Measurements from ENCODE around the gene PCP2. TPM values are rescaled to one million over a fixed set of nuclear protein-coding genes. Genes with fewer than 3 reads are reported as not detected.

PCP2 gene
- total RNA-seq, 1 experiment from 2014 or later: not detected

DNA sequence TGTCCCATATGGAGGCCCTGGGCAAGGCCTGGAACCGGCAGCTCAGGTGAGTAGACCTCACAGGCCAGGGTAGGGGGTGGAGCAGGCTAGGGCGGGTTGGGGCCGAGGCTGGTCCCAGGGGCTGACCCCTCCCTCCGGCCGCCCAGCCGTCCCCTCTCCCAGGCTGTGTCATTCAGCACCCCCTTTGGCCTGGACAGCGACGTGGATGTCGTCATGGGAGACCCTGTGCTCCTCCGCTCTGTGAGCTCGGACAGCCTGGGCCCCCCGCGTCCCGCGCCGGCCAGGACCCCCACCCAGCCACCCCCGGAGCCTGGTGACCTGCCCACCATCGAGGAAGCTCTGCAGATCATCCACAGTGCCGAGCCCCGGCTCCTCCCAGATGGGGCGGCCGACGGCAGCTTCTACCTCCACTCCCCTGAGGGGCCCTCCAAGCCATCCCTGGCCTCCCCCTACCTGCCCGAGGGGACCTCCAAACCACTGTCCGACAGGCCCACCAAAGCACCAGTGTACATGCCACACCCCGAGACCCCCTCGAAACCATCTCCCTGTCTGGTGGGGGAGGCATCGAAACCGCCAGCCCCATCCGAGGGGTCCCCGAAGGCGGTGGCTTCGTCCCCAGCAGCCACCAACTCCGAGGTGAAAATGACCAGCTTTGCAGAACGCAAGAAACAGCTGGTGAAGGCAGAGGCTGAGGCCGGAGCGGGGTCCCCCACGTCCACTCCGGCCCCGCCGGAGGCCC, 21.8 kb downstream of the PCP2 start:
- no peak for DNase-seq (ENCODE audit: low read depth, low spot score)
- in situ Hi-C loops (cut with HindIII; ENCODE audit: low pct_unique_long_range_greater_than_20kb, low sequenced_read_pairs): no loop called here

DNA sequence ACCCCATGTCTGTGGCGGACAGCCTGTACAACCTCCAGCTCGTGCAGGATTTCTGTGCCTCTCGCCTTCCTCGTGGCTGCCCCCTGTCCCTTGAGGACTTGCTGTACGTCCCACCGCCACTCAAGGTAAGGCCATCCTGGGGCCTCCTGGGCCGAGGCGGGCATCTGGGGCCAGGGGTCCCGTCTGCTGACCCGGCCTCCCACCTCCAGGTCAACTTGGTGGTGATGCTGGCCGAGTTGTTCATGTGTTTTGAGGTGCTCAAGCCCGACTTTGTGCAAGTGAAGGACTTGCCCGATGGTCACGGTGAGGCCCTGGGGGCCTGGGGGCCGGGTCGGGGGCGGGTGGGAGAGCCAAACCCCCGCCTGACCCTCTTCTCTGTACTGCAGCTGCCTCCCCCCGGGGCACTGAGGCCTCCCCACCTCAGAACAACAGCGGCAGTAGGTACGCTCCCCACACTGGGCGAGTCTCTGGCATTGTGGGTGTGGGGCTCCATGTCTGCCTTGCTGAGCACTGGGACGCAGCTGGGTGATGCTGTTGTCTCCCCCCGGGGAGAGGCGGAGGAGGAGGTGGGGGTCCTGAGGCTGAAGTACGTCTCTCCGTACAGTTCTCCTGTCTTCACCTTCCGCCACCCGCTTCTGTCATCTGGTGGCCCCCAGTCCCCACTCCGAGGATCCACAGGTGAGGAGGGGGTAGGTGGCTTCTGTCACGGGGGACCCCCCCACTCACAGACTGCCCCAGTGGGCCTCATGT, 22.9 kb downstream of the PCP2 start:
- no peak for DNase-seq (ENCODE audit: low read depth, low spot score)
- in situ Hi-C loops (cut with HindIII; ENCODE audit: low pct_unique_long_range_greater_than_20kb, low sequenced_read_pairs): no loop called here

DNA sequence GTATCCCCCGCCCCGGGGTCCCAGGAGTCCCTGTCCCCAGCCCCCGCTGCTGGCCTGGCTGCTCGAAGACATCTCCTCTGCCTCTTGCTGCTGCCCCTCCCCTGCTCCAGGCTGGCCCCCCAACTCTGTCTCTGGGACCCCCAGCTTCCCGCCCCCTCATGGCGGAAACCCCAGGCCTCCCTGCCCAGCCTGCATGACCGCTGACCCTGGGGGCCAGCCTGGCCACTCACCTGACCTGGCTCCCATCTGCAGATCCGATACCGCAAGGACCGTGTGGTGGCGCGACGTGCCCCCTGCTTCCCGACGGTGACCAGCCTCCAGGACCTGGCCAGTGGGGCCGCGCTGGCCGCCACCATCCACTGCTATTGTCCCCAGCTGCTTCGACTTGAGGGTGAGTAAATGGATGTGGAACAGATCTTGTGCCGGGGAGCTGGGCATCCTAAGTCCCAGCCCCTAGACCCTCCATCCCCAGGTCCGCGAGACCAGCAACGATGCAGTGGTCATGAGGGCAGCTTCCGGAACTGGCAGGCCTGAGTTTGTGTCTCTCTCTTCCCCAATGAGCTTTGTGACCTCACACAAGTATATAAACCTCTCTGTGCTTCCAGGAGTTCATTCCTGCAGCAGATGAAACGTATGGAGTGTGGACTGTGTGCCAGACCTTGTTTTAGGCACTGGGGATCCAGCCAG, 25.5 kb downstream of the PCP2 start:
- no peak for DNase-seq (ENCODE audit: low read depth, low spot score)
- in situ Hi-C loops (cut with HindIII; ENCODE audit: low pct_unique_long_range_greater_than_20kb, low sequenced_read_pairs): no loop called here

DNA sequence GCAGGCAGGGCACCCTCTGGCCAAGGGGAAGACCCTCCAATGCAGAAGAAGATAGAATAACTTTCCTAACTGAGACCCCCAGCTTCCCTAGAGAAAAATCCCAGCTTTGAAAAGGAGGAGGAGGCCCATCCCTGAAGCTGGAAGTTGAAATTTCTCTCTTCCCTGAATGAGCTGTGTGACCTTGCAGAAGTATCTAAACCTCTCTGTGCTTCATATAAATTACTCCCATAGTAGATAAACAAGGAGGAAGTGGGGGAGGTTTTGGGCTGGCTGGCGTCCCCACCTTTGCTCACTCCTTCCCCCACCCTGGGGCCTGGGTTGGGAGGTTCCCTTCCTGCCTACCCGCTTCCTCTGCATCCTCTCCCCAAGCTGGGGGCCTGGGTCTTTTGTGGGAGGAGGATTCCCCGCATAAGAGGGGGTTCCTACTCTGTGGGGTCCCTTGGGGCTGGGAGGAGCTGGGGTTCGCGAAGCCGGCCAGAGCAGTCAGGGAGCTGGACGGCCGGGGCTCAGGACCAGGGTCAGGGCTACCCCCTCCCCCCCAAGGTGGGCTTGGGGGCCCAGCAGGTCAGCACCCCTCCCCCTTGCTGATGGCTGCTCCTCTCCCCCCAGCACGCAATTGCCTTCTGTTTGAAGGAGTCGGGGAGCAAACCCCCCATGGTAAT, 26.2 kb downstream of the PCP2 start:
- no peak for DNase-seq (ENCODE audit: low read depth, low spot score)
- in situ Hi-C loops (cut with HindIII; ENCODE audit: low pct_unique_long_range_greater_than_20kb, low sequenced_read_pairs): no loop called here

DNA sequence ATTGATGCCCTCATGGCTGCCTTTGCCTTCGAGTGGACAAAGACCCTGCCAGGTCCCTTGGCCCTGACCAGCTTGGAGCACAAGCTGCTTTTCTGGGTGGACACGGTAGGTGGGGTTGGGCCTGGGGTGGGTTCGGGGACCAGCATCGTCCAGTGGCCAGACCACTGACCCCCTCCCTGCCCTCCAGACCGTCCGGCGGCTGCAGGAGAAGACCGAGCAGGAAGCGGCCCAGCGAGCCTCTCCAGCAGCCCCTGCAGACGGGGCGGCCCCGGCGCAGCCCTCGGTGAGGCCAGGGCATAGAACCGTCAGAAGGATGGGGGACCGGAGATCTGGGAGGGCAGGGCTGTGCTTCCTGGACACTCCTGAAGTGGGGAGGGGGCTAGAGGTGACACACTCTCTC, 27.2 kb downstream of the PCP2 start:
- in situ Hi-C loops (cut with HindIII; ENCODE audit: low pct_unique_long_range_greater_than_20kb, low sequenced_read_pairs): no loop called here
- DNase-seq (ENCODE audit: low read depth, low spot score): no peak

DNA sequence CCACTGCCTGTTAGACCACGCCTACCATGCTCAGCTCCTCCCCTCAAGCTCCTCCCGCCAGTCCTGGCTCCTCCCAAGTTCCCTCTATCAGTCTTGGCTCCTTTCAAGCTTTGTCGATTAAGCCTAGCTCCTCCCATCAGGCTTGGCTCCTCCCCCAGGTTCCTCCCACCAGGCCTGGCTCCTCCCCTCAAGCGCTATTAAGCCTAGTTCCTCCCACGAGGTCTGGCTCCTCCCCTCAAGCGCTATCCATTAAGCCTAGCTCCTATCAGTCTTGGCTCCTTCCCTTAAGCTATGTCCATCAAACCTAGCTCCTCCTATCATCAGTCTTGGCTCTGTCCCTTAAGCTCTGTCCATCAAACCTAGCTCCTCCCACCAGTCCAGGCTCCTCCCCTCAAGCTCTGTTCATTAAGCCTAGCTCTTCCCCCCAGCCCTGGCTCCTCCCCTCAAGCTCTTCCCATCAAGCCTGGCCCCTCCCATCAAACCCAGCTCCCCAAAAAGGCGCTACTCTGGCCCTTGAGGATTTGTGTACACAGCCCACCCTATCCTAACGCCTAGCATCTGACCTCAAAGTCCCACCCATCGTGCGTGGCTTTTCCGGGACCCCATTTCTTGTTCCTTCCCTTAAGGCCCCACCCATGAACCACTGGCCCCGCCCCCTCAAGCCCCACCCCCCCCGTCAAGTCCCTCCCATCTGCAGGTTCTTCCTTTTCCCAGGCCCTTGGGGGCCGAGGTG, 27.9 kb downstream of the PCP2 start:
- in situ Hi-C loops (cut with HindIII; ENCODE audit: low pct_unique_long_range_greater_than_20kb, low sequenced_read_pairs): no loop called here
- DNase-seq (ENCODE audit: low read depth, low spot score): peak; percentile 84

DNA sequence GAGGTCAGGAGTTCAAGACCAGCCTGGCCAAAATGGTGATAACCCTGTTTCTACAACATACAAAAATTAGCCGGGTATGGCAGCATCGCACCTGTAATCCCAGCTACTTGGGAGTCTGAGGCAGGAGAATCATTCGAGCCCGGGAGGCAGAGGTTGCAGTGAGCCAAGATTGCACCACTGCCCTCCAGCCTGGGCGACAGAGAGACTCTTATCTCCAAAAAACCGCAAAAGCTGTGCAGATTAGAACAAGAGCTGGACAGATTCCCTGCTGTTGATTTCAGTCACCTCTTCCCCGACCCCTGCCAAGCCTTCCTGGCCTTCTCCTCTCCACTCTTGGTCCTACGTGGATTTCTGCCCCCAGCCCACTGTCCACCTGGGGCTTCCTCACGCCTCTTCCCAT, 29.6 kb downstream of the PCP2 start:
- in situ Hi-C loops (cut with HindIII; ENCODE audit: low pct_unique_long_range_greater_than_20kb, low sequenced_read_pairs): no loop called here
- no peak for DNase-seq (ENCODE audit: low read depth, low spot score)

DNA sequence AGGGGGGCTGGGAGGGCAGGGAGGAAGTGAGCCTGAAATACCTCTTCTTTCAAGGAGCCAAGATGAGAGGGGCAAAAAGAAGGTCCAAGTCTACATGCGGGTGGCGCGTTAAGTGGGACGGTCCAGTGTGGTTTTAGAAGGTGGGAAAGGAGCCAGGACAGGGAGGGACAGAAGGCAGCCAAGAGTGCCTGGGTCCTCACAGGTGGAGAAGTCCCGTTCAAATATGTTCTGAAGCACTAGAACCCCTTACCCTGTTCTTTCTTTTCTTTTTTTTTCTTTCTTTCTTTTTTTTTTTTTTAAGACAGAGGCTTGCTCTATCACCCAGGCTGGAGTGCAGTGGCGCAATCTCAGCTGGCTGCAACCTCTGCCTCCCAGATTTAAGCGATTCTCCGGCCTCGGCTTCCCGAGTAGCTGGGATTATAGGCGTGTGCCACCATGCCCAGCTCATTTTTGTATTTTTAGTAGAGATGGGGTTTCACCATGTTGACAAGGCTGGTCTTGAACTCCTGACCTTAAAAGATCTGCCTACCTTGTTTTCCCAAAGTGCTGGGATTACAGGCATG, 30.5 kb downstream of the PCP2 start:
- DNase-seq (ENCODE audit: low read depth, low spot score): no peak
- in situ Hi-C loops (cut with HindIII; ENCODE audit: low pct_unique_long_range_greater_than_20kb, low sequenced_read_pairs): no loop called here

DNA sequence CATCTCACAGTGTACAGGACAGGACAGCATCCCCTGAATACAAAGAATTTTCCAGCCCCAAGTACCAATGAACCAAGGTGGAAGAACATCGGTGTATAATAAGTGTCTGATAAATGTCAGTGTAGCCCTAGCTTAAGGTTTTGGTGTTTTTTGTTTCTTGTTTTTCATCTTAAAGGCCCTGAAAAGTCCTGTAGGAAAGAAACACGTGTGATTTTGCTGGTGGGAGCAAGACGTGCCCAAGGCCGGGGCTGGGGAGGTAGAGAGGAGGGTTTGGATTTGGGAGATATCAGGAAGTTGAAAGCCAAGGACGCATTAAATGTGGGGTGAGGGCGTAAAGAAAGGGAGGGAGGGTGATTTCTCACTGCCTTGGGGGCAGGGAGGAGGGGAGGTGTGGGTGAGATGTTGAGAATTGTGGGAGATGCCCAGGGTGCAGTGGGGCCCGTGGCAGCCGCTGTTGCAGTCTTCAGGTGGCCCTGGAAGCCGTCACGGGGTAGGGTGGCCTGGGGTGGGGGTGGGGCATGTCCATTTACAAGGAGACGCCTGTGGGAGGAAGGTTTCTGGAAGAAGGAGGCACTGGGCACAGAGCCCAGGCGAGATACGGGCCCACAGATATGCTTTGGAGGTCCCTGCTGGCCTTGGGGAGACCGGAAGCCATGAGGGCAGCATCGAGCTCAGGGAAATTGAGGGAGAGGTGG, 31.1 kb downstream of the PCP2 start:
- DNase-seq (ENCODE audit: low read depth, low spot score): no peak

DNA sequence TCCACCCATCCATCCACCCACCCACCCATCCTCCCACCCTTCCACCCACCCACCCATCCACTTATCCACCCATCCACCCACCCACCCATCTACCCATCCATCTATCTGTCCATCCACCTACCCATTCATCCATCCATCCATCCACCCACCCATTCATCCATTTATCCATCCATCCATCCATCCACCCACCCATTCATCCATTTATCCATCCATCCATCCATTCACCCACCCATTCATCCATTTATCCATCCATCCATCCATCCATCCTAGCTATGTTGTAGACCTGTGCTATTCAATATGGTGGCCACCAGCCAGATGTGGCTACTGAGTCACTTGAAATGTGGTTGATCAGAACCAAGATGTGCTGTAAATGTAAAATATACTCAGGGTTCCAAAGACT, 32.8 kb downstream of the PCP2 start:
- in situ Hi-C loops (cut with HindIII; ENCODE audit: low pct_unique_long_range_greater_than_20kb, low sequenced_read_pairs): no loop called here

More for the DNA sequence above, 31.1 kb downstream of the PCP2 start:
- in situ Hi-C loops (cut with HindIII; ENCODE audit: low pct_unique_long_range_greater_than_20kb, low sequenced_read_pairs): no loop called here

DNA sequence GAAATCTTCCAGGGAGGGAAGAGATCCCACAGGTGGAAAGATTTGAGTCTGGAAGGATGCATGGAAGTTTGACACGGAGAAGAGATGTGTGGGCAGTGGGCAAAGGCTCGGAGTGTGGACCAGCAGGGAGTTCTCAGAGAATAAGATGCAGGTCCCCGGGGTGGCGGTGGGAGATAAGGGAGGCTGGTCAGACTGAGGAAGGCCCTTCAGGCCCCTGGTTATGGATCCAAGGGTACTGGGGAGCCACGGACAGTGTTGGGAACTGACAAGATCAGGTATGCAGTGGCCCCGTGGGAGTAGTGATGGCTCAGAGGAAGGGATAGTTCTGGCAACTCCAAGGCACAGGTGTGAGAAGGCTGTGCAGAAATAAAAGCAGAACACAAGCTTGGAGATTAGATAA, 35.3 kb downstream of the PCP2 start:
- in situ Hi-C loops (cut with HindIII; ENCODE audit: low pct_unique_long_range_greater_than_20kb, low sequenced_read_pairs): no loop called here
- DNase-seq (ENCODE audit: low read depth, low spot score): no peak

More for the DNA sequence above, 32.8 kb downstream of the PCP2 start:
- DNase-seq (ENCODE audit: low read depth, low spot score): no peak

DNA sequence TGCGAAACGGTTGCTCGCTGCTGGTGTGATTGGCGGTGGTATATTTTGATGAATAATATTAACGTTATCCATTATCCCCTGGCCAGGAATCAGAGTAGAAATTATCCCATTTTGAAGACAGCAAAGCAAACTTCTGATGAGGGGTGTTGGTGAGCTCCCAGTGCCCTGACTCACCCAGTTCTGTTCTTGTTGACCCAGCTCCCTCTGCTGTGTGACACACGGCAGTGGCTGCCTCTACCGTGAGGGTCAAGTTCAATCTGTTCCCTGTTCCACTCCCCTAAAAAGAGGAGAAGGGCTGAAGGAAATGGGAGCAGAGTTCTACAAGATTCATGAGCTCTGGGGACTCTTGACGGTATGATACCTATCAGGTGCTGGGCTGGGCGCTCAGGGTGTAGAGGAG, 35.8 kb downstream of the PCP2 start:
- no peak for DNase-seq (ENCODE audit: low read depth, low spot score)
- in situ Hi-C loops (cut with HindIII; ENCODE audit: low pct_unique_long_range_greater_than_20kb, low sequenced_read_pairs): no loop called here

DNA sequence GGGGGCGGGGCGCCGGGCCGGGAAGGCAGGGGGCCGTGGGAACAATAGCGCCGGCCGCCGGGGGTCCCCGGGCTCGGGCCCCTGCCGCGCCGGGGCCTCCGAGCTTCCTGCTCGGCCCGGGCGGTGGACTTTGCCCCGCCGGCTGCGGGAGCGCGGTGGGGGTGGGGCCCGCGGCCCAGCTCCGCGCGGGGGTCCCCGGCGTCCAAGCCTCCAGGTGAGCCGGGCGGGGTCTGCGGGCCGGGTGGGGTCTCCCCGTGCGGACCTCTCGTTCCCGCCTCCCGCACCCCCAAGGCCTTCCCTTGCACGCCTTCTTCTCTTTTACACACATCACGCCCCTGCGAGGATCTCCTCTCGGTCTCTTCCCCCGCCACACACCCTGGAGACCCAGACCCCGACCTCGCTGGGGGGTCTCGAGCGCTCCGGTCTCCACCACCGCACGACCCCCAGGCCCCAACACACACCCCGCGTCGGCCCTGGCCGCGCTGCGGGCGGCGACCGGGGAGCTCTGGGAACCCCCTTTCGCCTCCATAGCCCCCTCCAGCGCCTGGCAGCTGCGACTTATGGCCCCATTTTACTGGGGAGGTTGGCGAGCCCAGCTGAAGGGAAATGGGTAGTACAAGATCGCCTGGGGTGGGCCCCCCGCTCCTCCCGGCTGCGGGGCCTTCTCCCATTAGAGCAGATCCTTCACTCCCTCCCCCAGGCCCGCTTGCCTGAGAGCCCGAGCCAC, 37.1 kb downstream of the PCP2 start:
- in situ Hi-C loops (cut with HindIII; ENCODE audit: low pct_unique_long_range_greater_than_20kb, low sequenced_read_pairs): no loop called here
- no peak for DNase-seq (ENCODE audit: low read depth, low spot score)

DNA sequence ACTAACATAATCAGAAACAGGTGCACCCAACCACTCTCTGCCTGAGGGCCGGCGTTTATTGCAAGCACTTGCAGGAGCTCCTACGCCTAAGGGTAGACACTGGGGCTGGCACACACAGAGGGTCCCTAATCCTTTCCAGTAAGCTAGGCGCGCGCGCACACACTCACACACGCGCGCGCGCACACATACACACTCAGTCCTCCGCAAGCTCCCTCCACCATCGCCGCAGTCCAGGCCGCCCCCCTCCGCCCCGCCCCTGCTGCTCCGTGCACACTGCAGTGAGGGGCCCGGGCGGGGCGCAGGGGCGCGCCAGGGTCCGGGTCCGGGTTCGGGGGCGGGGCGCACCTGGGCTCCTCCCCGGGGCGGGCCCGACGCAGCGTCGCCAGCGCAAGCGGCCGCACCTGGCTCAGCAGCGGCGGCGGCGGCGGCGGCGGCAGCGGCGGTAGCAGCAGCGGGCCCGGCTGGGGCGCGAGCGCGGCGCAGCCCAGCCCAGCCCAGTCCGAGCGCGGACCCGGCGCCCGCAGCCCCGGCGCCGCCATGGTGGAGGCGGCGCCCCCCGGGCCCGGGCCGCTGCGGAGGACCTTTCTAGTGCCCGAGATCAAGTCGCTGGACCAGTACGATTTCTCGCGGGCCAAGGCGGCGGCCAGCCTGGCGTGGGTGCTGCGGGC, 37.9 kb downstream of the PCP2 start, which contains the start of gene CAMSAP3:
CAMSAP3 (plus strand) TSS at position 398 of the 668 bp plus-strand sequence; CDS start at position 538, 140 bp downstream.
- no peak for DNase-seq (ENCODE audit: low read depth, low spot score)
- in situ Hi-C loops (cut with HindIII; ENCODE audit: low pct_unique_long_range_greater_than_20kb, low sequenced_read_pairs): no loop called here

DNA sequence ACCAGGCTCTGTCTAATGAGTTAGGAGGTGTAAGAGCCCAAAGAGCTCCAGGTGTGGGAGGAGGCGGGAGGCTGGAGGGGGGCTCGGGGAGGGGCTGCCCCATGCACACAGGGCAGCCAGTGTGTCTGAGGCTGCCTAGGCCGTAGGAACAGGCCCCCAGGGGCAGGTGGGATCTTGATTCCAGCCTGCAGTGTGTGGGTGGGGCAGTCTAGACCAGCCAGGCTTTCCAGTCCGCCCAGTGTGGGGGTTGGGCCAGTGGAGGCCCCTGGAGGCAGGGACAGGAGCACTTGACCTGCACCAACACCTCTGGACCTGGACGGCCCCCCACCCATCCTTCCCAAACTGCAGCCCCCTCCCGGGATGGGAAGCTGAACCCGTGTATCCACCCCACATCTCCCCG, 43.3 kb downstream of the PCP2 start:
- in situ Hi-C loops (cut with HindIII; ENCODE audit: low pct_unique_long_range_greater_than_20kb, low sequenced_read_pairs): no loop called here
- DNase-seq (ENCODE audit: low read depth, low spot score): no peak

DNA sequence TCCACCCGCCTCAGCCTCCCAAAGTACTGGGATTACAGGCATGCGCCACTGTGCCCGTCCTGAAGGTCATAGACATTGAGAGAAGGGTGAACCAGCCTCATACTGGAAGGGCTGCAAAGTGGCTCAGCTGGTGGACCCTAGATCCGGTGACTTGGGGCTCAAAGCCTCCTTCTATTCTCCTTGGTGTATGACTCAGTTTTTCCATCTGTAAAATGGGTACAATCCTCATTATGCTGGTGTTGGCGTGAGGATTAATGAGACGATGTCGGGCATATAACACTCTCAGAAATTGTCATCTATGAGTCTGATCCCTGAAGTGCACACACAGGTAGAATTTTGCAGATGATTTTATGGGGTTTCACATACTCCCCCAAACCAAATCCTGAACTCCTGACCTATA, 43.7 kb downstream of the PCP2 start:
- in situ Hi-C loops (cut with HindIII; ENCODE audit: low pct_unique_long_range_greater_than_20kb, low sequenced_read_pairs): no loop called here
- DNase-seq (ENCODE audit: low read depth, low spot score): no peak

Measured in SK-MEL-5 (cell line).